NB4 (cell line): Measurements from ENCODE around the gene DBP.

Source experiments
- CTCF ChIP-seq: IDR thresholded peaks from one replicate; pipeline ENCODE4 v1.5.1; 2012; ENCODE audit warnings: low read depth, low read length
- MAX ChIP-seq: IDR thresholded peaks from 2 replicates; pipeline ENCODE4 v1.6.1; 2011; ENCODE audit warnings: low read depth, low read length
- MYC ChIP-seq: IDR thresholded peaks from 2 replicates; pipeline ENCODE4 v1.6.1; 2011; ENCODE audit warnings: low read depth, low read length
- POLR2A ChIP-seq: IDR thresholded peaks from 2 replicates; pipeline ENCODE4 v1.6.1; 2011; ENCODE audit warnings: mild to moderate bottlenecking; ENCODE audit not compliant: insufficient read length; ENCODE audit errors: extremely low read depth

- TF ChIP-seq MAX (no peak), CTCF (no peak), POLR2A (no peak), MYC (no peak)
Observed at GRCh38 chr19:48648134-48648533, 11.0 kb upstream of the DBP start.
